ENCODE results near the gene ZNF324B.

- TF ChIP-seq POLR2A (IDR thresholded peaks at IDR 0.05) = no peak
- TF ChIP-seq CTCF (IDR thresholded peaks at IDR 0.05) = no peak
These were observed 47.0 kb downstream of the ZNF324B start for GRCh38 chr19:58498316-58499020.

All from esophagus squamous epithelium (tissue), 4 donors.